Epithelial cell of esophagus (primary cell): ENCODE data around the gene ARHGAP9.
"Not testable (repeated sequence)": the region's sequence is repeated elsewhere in the genome, so short reads cannot be mapped to it uniquely, and the experiment has no call there.

Experiments
- DNase-seq: peaks from one replicate; pipeline ENCODE4 v3.0.0; 2010; ENCODE audit warnings: low read depth
- H3K4me3 ChIP-seq: 2 replicates; pipeline ENCODE4 v1.5.1; 2011; ENCODE audit warnings: mild to moderate bottlenecking, low read length, control low read depth
- TF ChIP-seq, protein P1 (sequence below): IDR thresholded peaks from 2 replicates; pipeline ENCODE4 v1.5.1; 2011; ENCODE audit warnings: low read depth, mild to moderate bottlenecking, low read length, control low read depth, inconsistent platforms; ENCODE audit not compliant: insufficient read depth; ENCODE audit errors: missing control alignments

Gene ARHGAP9

DNA sequence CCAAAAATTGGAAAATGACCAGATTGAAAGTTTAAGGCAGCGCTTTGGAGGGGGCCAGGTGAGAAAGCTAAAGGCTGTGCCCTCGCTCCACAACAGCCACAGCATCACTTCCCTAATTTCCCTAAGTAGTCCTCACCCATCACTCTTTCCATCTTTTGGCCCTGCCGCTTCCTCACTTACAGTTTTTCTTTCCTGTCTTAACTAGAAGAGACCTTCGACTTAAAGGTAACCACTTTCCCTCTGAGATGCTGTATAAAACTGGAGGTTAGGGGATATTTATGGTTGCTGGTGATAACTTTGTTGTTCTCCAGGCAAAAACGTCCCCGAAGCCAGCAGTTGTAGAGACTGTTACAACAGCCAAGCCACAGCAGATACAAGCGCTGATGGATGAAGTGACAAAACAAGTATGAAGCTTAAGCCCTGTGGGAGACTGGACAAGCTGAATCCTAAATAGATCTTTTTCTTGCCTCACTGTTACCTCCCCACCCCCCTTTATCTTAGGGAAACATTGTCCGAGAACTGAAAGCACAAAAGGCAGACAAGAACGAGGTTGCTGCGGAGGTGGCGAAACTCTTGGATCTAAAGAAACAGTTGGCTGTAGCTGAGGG is 36.4 kb upstream of the ARHGAP9 start:
- no peak for DNase-seq
- TF ChIP-seq, protein P1, sequence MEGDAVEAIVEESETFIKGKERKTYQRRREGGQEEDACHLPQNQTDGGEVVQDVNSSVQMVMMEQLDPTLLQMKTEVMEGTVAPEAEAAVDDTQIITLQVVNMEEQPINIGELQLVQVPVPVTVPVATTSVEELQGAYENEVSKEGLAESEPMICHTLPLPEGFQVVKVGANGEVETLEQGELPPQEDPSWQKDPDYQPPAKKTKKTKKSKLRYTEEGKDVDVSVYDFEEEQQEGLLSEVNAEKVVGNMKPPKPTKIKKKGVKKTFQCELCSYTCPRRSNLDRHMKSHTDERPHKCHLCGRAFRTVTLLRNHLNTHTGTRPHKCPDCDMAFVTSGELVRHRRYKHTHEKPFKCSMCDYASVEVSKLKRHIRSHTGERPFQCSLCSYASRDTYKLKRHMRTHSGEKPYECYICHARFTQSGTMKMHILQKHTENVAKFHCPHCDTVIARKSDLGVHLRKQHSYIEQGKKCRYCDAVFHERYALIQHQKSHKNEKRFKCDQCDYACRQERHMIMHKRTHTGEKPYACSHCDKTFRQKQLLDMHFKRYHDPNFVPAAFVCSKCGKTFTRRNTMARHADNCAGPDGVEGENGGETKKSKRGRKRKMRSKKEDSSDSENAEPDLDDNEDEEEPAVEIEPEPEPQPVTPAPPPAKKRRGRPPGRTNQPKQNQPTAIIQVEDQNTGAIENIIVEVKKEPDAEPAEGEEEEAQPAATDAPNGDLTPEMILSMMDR = no peak

DNA sequence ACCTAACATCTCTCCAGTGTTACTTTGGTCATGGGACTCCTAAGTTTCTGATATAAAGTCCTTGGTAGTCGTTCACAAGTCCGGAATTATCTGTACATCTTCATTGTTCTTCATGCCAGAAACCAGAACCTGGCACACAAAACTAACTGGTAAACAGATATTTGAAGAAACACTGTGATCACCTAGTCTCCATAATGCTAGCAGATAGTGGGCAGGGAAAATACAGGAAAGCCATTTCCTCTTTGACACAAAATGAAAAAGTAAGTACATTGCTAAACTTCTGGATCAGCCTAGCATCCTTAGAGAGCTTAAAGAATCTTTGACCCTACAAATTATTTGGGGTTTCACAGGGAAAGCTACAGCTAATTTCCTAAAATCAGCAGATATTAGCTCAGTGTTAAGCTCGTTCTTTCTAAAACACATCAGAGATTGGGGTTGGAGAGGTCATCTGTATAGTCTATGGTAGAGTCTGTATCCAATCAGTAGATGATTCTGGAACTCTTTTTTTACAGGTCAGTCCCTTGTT is 35.8 kb upstream of the ARHGAP9 start:
- TF ChIP-seq, protein P1 = no peak
- H3K4me3 ChIP-seq = no peak overlapping the region
- DNase-seq = no peak

More for the DNA sequence above, 36.4 kb upstream of the ARHGAP9 start:
- no peak overlapping the region for H3K4me3 ChIP-seq

DNA sequence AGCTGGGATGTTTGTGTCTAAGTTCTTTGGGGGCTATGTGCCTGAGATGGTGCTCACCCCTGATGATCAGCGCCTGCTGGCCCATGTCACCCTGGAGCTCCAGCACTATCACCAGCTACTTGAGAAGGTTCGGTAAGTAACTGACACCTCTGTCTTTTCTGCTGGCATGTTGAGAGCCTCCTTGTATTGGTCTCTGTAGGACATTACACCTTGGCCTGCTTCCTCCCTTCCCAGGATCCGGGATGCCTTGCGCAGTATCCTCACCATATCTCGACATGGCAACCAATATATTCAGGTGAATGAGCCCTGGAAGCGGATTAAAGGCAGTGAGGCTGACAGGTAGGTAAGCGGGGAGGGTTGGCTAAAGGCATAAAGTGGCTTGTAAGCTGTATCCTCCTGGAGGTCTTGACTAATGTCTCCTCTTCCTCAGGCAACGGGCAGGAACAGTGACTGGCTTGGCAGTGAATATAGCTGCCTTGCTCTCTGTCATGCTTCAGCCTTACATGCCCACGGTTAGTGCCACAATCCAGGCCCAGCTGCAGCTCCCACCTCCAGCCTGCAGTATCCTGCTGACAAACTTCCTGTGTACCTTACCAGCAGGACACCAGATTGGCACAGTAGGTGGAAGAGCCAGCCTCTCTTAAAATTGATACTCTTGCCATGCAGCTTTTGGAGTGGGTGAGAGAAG is 35.2 kb upstream of the ARHGAP9 start:
- TF ChIP-seq, protein P1 = no peak
- H3K4me3 ChIP-seq = no peak overlapping the region

DNA sequence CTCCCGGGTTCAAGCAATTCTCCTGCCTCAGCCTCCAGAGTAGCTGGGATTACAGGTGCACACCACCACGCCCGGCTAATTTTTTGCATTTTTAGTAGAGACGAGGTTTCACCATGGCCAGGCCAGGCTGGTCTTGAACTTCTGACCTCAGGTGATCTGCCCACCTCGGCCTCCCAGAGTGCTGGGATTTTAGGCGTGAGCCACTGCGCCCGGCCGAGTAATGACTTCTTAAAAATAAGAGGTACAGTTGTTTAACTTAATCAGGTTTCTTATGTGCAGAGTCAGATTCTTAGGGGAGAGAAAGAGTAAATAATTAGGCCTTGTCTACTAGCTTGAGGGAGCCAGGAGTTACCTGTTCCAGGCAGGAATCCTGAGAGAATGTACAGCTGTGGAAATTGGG is 34.6 kb upstream of the ARHGAP9 start:
- H3K4me3 ChIP-seq, DNase-seq: not testable (repeated sequence)

More for the DNA sequence above, 35.2 kb upstream of the ARHGAP9 start:
- DNase-seq = no peak

DNA sequence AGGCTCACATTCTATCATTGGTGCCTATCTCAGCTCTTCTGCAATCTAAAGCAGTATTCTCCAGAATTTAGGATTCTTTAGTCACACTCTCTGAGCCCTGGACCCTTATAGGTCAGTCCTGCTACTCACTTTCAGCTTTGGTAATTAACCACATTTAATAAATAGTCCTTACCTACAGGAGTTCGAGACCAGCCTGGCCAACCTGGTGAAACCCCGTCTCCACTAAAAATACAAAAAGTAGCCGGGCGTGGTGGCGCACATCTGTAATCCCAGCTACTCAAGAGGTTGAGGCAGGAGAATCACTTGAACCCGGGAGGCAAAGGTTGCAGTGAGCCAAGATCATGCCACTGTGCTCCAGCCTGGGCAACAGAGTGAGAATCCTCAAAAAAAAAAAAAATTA is 34.0 kb upstream of the ARHGAP9 start:
- H3K4me3 ChIP-seq, DNase-seq: not testable (repeated sequence)

DNA sequence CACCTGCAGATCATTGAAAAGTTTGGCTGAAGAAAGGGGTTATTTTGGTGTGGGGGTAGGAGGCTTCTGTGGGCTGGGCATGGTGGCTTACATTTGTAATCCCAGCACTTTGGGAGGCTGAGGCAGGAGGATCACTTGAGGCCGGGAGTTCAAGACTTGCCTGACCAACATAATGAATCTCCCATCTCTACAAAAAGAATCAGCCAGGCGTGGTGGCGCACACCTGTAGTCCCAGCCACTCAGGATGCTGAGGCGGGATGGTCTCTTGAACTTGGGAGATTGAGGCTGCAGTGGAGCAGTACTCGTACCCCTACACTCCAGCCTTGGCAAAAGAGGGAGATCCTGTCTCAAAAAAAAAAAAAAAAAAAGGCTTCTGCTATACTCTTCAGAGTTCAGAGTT is 33.6 kb upstream of the ARHGAP9 start:
- TF ChIP-seq, protein P1 = no peak
- DNase-seq = no peak
- H3K4me3 ChIP-seq = no peak overlapping the region

DNA sequence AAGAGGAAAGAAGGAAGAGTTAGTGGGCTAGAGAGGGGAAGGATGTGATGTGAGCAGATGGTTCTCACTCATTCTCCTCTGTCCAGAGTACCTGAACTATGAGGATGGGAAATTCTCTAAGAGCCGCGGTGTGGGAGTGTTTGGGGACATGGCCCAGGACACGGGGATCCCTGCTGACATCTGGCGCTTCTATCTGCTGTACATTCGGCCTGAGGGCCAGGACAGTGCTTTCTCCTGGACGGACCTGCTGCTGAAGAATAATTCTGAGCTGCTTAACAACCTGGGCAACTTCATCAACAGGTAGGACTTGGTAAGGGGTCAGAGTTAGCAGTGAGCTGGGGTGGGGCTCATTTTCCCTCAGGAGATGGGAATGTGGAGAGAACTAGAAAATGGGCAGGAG is 33.0 kb upstream of the ARHGAP9 start:
- no peak for DNase-seq
- H3K4me3 ChIP-seq = no peak overlapping the region
- TF ChIP-seq, protein P1 = no peak
